ENCODE measurements around the gene SNX15. TPM values are rescaled to one million over a fixed set of nuclear protein-coding genes. Genes with fewer than 3 reads are reported as not detected.

The SNX15 gene
- total RNA-seq, 2 donors from 2014 or later, result 7.9 to 10.6 TPM

DNA sequence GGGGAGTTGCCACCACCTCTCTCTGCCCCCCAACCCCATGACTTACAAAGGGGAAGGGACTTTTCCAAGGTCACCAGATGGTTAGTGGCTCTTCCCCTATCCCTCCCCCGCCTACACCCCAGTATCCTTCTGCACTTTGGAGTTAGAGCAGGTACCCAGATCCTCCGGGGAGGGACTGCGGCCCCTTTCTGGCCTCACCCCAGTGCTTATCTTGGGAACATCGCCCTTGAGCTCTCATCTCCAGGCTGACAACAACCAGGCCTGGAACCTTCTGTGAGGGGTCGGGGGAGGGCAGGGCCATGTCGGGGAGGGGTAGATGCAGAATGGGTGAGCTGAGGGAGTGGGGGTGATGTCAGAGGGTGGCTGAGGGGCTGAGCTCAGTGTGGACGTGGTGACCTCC, 38.6 kb downstream of the SNX15 start:
- Histone ChIP-seq H3K27ac (no peak overlapping the region), H3K36me3 (replicated peaks in 1 of 2; ENCODE audit: insufficient read depth in 1 of 2, low read depth in 2 of 2) (no peaks in the 10 kb centered on the region), H3K4me3 (no peak overlapping the region), H3K9me3 (no peaks in the 10 kb centered on the region), H3K4me1 (no peaks in the 10 kb centered on the region), H3K27me3 (no peaks in the 10 kb centered on the region)
- DNase-seq (no peak), ATAC-seq (no peak)
- 68 to 77% methylated on average over 3 to 7 of the region's 7 CpGs for WGBS, 2 donors
- intact Hi-C loops (cut with DNase I), result no loop called here
- TF ChIP-seq POLR2A (IDR thresholded peaks at IDR 0.05), result no peak
- TF ChIP-seq, protein P1, sequence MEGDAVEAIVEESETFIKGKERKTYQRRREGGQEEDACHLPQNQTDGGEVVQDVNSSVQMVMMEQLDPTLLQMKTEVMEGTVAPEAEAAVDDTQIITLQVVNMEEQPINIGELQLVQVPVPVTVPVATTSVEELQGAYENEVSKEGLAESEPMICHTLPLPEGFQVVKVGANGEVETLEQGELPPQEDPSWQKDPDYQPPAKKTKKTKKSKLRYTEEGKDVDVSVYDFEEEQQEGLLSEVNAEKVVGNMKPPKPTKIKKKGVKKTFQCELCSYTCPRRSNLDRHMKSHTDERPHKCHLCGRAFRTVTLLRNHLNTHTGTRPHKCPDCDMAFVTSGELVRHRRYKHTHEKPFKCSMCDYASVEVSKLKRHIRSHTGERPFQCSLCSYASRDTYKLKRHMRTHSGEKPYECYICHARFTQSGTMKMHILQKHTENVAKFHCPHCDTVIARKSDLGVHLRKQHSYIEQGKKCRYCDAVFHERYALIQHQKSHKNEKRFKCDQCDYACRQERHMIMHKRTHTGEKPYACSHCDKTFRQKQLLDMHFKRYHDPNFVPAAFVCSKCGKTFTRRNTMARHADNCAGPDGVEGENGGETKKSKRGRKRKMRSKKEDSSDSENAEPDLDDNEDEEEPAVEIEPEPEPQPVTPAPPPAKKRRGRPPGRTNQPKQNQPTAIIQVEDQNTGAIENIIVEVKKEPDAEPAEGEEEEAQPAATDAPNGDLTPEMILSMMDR (IDR thresholded peaks at IDR 0.05), result no peak

- ATAC-seq, result no peak
- no peaks in the 10 kb centered on the region for H3K4me1 ChIP-seq
- TF ChIP-seq, protein P1 (IDR thresholded peaks at IDR 0.05), result no peak
- no peak for TF ChIP-seq POLR2A (IDR thresholded peaks at IDR 0.05)
- H3K27ac ChIP-seq, result no peak overlapping the region
- no peak overlapping the region for H3K4me3 ChIP-seq
- H3K9me3 ChIP-seq, result no peaks in the 10 kb centered on the region
- intact Hi-C loops (cut with DNase I), result no loop called here
- no peaks in the 10 kb centered on the region for H3K27me3 ChIP-seq
- 57 to 83% methylated on average over 1 to 11 of the region's 11 CpGs for WGBS, 2 donors
- no peak for DNase-seq
- H3K36me3 ChIP-seq (replicated peaks in 1 of 2; ENCODE audit: insufficient read depth in 1 of 2, low read depth in 2 of 2), result no peaks in the 10 kb centered on the region
Measured at GRCh38 chr11:65066315-65066714, 39.1 kb downstream of the SNX15 start.

DNA sequence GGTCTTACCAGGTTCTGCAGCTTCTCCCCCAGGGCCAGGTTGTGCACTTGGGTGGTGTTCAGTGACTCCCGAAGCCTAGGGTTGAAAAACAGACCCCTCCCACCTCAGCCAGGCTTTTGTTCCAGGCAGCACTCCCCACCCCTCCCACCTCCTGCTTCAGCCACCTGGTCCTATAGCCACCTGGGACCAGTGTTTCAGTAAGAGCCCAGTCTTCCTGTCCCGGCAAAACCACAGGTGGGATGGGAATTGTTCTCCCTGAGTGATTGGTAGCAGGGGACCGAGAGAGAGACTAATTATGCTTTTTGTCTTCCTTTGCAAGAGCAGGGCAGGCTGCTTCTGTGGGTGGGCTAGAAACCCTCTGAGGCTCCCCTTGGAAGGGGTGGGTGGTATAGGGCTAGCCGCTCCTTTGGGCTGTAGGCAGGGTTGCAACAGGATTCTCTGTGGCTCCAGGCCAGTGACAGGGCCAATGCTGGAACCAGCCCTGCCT, 39.6 kb downstream of the SNX15 start:
- DNase-seq, result no peak
- TF ChIP-seq, protein P1 (IDR thresholded peaks at IDR 0.05), result no peak
- intact Hi-C loops (cut with DNase I), result no loop called here
- Histone ChIP-seq H3K36me3 (replicated peaks in 1 of 2; ENCODE audit: insufficient read depth in 1 of 2, low read depth in 2 of 2) (no peaks in the 10 kb centered on the region), H3K4me3 (no peak overlapping the region), H3K27ac (no peak overlapping the region), H3K27me3 (no peaks in the 10 kb centered on the region), H3K4me1 (no peaks in the 10 kb centered on the region), H3K9me3 (no peaks in the 10 kb centered on the region)
- 88% methylated on average over 1 to 4 of the region's 4 CpGs for WGBS, 2 donors
- ATAC-seq, result no peak

GRCh38 chr11:65067446-65067845, 40.2 kb downstream of the SNX15 start:
- no peaks in the 10 kb centered on the region for H3K9me3 ChIP-seq
- 73 to 92% methylated on average over 2 to 10 of the region's 10 CpGs for WGBS, 2 donors
- no peak overlapping the region for H3K4me3 ChIP-seq
- no peaks in the 10 kb centered on the region for H3K36me3 ChIP-seq (replicated peaks in 1 of 2; ENCODE audit: insufficient read depth in 1 of 2, low read depth in 2 of 2)
- ATAC-seq (no peak), DNase-seq (no peak)
- H3K27me3 ChIP-seq, result no peaks in the 10 kb centered on the region
- TF ChIP-seq, protein P1 (IDR thresholded peaks at IDR 0.05), result no peak
- no peak for TF ChIP-seq POLR2A (IDR thresholded peaks at IDR 0.05)
- H3K27ac ChIP-seq, result no peak overlapping the region
- no peaks in the 10 kb centered on the region for H3K4me1 ChIP-seq
- intact Hi-C loops (cut with DNase I), result no loop called here

GRCh38 chr11:65069217-65069616, 42.0 kb downstream of the SNX15 start:
- WGBS, 2 donors, result 44 to 53% methylated on average over 9 of the region's 9 CpGs
- TF ChIP-seq, protein P1 (IDR thresholded peaks at IDR 0.05), result no peak
- TF ChIP-seq POLR2A (IDR thresholded peaks at IDR 0.05), result no peak
- ATAC-seq (no peak), DNase-seq (no peak)
- Histone ChIP-seq H3K4me3 (no peak overlapping the region), H3K27me3 (no peaks in the 10 kb centered on the region), H3K27ac (no peak overlapping the region), H3K4me1 (no peaks in the 10 kb centered on the region), H3K9me3 (no peaks in the 10 kb centered on the region), H3K36me3 (replicated peaks in 1 of 2; ENCODE audit: insufficient read depth in 1 of 2, low read depth in 2 of 2) (no peaks in the 10 kb centered on the region)
- intact Hi-C loops (cut with DNase I), result no loop called here

Measured in body of pancreas (tissue), 4 donors.